ENCODE data around the gene TMEM54.

Gene TMEM54, protein sequence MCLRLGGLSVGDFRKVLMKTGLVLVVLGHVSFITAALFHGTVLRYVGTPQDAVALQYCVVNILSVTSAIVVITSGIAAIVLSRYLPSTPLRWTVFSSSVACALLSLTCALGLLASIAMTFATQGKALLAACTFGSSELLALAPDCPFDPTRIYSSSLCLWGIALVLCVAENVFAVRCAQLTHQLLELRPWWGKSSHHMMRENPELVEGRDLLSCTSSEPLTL

DNA sequence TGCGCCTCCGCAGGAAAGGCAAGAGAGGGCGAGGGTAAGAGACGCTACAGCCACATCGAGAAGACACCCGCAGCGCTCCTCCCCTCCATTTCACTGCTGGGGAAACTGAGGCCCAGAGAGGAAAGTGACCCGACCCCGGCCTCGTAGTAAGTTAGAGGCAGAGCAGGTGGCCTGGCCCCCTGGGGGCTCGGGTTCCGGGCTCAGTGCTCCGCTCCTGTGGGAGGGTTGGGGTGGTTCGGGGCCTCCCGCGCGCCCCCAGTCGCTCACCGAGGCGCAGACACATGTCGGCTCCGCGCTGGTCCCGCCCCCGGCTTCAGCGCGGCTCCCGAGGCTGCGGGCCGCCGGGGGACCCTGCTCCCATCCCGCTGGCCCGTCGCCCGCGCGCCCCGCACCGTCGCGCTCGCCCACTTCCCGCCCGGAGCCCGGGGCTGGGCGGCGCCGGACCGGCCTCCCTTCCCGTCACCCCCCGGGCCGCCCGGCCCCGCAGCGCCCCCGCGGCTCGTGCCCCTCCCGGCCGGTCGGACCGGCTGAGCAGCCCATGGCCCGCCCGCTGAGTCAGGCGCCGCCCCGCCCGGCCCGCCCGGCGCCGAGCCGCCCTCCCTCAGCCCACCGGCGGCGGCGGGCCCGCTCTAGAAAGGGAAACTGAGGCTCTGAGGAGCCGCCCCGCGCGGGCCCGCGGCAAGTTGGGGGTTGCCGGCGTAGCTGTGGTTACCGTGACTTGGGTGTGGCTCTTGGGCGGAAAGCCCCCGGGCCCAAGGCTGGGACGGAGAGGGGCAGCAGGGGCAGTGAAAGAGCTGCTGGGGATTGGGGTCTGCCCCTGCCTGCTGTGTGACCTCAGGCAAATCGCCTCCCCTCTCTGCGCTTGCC is at the start of gene TMEM54:
TSS of gene TMEM54 (minus strand) at position 434 of the 867 bp plus-strand sequence. CDS start at position 283, 151 bp downstream.
- DNase-seq (ENCODE audit: low read depth in 1 of 2, low spot score in 1 of 2), result no peak

DNA sequence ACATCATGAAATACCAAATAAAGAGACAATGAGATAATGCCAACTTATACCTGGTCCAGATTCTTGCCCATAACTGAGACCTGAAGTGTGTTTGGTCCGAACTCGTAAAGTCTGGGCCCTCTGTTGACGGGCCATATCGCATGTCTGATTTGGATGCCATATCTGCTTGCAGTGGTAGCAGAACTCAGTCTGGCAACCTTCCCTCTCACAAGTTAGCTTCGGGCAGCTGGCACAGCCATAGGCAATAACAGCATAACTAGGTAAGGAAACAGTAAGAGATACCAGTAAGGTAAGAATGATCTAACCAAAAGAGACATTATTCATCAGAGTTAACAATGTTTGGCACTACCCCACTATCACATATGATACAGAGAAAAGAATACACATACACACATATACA is 48.3 kb upstream of the TMEM54 start:
- no peak for DNase-seq (ENCODE audit: low read depth in 1 of 2, low spot score in 1 of 2)

DNA sequence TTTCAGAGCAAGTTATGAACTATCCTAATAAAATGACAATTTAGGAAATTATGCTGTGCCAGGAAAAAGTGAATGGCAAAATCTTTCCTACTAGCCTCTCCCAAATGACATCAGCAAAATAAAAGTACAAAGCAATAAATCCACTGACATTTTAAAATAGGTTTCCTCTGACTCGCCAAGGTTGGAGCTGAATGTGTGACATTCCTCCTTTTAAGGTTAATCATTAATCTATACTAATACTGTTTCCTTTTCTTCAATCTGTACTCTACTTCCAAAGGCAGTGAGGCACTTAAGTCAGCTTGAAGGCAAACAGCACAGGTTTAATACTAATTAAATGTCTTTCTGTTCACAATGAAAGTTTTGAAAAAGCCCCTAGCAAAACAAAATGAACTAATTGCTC is 47.7 kb upstream of the TMEM54 start:
- no peak for DNase-seq (ENCODE audit: low read depth in 1 of 2, low spot score in 1 of 2)

DNA sequence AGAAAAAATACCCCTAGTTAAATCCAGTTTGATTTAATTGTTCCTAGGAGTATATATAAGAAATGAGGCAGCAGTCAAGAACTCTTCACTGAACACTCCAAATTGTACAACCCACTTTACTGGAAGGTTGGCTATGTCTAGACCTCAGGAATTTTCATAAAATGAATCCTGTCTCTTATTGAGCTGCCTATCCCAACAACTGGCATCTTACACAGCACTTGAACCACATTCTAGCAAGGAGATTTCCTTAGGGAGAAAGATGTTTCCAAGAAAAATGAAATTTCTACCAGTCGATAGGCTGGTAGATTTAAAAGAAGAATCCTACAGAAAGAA is 47.2 kb upstream of the TMEM54 start:
- DNase-seq (ENCODE audit: low read depth in 1 of 2, low spot score in 1 of 2), result no peak

DNA sequence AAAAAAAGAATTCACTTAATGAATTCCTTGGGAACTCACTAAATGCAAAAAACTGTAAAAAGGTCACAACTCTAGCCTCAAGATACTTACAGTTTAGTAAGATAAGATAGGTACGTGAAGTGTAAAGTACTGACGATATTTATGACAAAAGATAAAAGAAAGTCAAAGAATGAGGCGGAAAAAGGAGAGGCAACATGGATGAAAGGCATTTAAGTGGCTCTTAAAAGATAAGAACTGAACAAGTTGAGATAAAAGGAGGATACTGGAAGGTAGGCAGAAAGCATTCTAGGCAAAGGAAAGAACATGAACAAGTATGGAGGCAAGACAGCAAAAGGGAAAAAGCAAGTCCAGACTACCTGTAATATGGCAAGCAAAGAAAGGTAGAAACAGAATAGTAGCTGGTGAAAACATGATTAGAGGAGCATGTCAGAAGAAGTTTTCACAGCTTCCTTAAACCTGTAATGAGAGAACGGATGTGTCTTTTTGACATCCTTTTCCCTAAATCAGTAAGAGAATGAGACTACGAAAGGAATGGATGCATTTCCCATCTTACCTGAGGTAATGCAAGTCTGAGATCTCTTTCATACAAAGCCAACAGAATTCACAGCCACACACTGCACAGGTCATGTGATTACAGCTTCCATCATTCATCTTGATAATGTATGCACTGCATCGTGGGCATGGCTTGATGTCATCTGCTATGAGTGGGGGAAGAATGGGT is 46.6 kb upstream of the TMEM54 start:
- DNase-seq (ENCODE audit: low read depth in 1 of 2, low spot score in 1 of 2), result no peak

DNA sequence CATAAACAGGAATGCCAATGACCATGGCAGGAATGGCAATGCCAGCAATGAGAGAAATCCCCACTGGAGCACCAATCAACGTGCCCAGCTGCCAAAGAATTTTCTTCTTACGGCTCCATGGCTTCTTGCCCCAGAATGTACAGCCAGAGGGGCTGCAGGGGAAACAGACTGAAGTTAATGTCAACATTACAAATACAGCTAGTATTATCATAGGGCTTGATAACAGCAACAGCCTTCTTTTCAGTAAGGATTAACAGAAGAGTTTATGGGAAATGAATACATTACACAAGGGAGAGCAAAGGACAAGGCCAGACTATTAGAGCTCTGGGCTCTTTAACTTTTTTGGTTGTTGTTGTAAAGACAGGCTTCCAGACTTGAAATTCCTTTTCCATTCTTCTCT is 45.2 kb upstream of the TMEM54 start:
- DNase-seq (ENCODE audit: low read depth in 1 of 2, low spot score in 1 of 2), result no peak

DNA sequence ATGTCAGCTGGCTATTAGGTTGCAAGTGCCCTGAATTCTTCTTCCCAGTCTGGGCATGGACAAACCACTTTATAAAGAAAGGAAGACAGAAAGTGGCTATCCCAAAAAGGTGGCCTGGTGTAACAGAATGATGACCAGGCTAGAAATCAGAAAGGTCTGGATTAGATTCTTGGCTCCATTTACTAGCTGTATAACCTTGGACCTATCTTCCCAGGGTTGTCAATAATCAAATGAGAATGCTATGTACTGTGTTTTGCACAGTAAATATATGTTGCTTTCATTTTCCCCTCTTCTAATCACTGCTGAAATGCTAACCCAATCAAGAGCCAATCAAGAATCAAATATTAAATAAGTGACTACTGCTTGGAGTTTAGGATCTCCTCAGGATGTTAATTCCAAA is 43.0 kb upstream of the TMEM54 start:
- no peak for DNase-seq (ENCODE audit: low read depth in 1 of 2, low spot score in 1 of 2)

DNA sequence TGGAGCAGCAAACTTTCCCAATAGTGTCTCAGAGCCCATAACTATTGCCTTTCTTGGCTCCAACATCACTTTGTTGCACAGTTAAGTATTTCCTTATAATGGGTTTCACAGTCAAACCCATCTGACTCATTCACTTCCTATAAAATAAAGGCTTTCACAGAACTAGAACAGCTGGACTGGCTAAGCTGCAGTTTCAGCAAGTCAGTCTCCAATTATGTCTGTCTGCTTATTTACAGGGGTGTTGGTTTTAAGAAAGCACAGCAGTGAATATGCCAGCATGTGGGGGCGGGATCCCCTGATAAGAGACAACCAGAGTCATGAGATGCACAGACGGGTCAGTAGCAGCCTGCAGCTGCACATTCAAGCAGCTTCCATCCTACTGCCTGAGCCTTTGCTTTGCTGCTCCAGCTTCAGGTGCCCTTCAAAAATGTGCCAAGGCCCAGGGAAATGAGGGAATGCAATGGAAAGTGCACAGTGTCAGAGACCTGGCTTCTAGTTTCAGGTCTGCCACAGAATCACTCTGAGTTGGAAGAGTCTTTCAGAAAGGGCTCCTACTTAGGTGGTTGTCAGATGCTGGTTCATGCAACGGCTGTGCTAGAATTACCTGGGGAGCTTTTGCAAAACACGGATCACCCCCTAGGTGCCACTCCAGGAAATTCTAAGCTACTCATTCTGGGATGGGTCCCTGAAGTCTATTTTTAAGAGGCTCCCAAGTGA is 38.6 kb upstream of the TMEM54 start:
- no peak for DNase-seq (ENCODE audit: low read depth in 1 of 2, low spot score in 1 of 2)

DNA sequence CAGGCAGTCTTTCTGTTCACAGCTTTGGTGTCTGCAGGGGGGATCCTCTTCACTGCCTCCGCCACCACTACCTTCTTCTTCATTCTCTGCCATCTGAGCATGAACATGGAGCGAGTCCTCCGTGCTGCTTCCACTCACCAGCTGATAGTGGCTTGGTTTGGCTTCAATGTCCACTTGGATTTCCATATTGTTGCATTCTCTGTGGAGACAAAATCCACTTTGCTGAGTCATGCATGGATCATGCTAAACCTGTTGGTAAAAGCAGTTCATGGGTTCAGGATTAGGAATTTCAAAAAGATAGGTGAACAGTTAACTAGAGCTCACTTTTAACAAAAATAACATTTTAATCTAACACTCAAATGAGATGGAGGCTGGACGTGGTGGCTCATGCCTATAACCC is 35.9 kb upstream of the TMEM54 start:
- DNase-seq (ENCODE audit: low read depth in 1 of 2, low spot score in 1 of 2), result no peak

DNA sequence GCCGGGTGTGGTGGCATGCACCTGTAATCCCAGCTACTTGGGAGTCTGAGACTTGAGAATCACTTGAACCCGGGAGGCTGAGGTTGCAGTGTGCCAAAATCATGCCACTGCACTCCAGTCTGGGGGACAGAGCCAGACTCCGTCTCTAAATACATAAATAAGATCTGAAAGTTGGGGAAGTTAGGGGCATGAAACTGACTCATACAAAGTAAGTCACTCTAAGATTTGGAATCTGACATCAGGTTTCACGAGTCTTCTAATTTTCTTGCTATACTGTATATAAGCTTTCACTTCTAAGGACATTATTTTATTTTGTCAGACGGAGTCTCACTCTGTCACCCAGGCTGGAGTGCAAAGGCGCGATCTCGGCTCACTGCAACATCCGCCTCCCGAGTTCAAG is 33.3 kb upstream of the TMEM54 start:
- no peak for DNase-seq (ENCODE audit: low read depth in 1 of 2, low spot score in 1 of 2)

DNA sequence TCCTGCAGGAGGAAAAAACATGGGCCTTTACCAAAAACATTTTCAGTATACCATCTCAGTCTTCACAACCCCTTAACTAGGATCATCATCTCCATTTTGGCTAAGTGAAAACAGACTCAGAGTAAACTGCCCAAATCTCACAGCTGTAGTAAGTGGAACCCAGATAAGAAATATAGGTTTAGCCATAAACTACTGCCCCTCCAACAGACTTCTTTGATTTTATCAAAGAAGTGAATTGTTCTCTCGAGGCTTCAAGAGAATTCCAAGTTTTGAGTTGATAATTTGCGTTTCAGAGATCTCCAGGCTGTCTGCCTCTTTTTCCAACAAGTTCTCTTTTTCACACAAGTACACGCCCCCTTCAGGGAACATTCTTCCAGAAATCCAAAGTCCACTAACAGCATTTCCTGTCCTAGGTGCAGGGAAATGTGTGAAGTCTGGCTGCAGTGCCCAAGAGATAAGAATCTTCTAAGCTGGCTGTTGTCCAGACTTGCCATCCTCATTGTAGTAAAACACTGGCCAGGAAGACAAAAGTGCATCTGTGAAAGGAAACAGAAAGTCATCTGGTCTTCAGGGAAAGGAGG is 32.6 kb upstream of the TMEM54 start:
- no peak for DNase-seq (ENCODE audit: low read depth in 1 of 2, low spot score in 1 of 2)

DNA sequence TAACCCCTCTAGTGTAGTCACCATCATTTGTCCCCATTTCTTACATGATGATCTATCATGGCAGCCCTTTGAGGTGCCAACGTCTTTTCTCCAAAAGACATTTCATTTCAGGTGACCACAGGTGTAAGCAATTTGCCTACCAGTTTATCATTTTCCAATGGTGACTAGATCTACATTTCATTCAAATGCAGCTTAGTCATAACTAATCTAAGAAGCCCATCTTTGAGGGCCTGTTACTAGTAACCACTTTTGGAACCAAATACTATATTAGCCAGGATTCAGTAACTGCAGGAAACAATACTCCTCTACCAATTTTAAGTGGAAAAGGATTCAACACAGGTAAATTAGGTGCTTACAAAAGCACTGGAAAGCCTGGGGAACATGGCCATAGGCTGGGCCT is 30.6 kb upstream of the TMEM54 start:
- DNase-seq (ENCODE audit: low read depth in 1 of 2, low spot score in 1 of 2), result no peak

DNA sequence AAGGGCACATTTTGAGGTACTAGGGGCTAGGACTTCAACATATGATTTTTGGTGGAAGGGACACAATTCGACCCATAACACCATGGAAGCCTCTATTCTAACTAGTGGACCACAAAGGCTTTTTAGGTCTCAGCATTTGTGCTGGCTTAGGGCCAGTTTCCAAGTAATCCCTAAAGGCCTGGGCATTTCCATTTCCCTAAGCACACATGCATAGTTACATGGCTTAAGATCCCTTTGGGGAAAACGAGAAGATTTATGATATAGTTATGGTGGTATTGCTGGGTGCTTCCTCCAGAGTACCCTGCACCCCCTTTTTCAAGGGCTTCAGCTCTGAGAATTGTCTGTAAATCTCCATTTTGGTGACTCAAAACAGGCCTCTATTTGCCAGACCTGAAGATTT is 28.2 kb upstream of the TMEM54 start:
- no peak for DNase-seq (ENCODE audit: low read depth in 1 of 2, low spot score in 1 of 2)

DNA sequence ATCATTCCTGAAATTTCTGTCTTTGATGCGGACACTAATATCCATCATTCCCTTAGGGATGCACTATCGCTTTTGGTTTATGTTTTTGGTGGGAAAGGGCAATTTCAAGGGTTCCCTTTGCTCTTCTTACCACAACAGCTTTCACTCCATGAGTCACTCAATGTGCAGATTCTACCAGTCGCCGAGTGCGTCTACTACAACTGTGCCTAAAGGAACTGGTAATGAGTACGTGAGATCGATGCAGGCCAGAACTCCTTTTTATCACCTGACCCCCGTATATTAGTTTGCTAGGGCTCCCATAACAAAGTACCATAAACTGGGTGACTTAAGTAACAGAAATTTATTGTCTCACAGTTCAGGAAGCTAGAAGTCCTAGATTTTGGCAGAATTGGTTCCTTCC is 27.5 kb upstream of the TMEM54 start:
- no peak for DNase-seq (ENCODE audit: low read depth in 1 of 2, low spot score in 1 of 2)

DNA sequence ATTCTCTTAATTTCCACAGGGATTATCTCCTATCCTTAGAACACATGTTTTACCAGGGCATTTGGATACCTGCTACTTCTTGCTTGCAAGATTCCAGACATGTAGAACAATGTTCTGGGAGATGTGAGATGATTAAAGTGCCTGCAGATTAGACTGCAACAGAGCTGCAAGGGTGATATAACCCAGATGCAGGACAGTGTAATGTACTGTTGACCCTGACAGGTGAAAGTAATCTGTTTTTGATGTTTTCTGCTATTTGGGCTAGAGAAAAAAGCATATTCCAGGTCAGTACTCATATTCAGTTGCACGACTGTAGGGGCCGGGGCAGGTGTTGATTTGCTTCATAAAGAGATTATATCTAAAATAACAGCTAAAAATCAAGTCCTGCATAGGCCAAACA is 27.1 kb upstream of the TMEM54 start:
- DNase-seq (ENCODE audit: low read depth in 1 of 2, low spot score in 1 of 2), result no peak

DNA sequence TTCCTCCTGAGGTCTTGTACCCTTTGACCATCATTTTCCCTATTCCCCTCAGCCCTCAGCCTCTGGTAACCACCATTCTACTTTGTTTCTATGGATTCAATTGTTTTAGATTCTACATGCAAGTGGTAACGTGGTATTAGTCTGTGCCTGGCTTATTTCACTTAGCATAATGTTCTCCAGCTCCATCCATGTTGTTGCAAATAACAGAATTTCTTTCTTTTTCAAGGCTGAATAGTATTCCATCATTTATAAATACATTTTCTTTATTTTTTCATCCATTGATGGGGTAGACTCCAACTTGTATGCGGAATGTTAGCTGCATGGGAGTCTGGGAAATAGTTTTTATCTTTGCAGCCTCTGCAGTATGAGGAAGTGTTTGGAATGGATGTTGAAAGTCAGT is 26.3 kb upstream of the TMEM54 start:
- DNase-seq (ENCODE audit: low read depth in 1 of 2, low spot score in 1 of 2), result no peak

DNA sequence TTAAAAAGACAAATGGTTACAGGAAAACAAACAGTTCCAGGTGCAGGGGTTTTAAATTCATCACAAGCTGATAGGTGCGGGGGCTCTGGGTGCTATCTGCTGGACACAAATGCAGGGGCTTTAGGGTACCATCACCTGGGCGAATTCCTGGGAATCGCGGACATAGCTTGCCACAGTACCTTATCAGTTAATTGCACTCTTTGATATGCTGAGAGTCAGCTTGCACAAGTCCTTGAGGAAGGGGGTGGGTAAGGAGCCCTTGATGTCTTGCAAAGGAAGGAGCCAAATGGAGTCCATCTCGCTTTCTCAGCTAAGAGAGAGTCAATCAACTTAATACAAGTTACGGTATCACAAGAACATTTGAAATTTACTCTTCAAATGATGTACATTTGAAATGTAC is 25.4 kb upstream of the TMEM54 start:
- no peak for DNase-seq (ENCODE audit: low read depth in 1 of 2, low spot score in 1 of 2)

DNA sequence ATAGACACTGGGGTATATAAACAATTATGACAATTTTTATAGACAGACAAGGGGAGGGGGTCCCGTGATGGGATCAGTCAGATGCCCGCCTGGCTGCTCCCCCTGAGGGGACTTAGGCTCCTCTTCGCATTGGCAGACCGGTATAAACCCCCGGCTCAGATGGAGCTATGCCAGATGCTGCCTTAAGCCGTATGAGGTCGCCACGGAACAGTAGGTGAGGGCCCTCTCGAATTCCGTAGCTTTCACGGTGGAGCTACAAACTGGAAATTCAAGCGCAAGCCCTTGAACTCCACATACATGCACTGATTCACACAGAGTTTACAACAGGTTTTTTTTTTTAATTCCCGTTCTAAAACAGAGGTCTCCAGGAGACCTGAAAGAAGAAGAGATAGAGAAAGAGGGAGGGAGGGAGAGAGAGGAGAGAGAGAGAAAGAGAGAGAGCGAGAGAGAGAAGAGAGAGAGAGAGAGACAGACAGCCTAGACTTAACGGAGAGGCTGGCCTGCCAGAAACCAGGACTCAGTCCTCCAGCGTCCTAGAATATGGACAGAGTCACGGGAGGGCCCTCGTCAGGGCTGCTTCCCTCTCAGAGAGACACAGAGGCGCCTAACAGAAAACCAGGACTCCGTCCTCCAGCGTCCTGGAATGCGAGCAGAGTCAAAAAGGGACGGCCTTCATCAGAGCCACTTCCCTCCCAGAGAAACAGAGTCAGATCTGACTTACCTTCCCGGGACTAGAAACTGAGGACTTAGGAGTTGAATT is 24.4 kb upstream of the TMEM54 start:
- DNase-seq (ENCODE audit: low read depth in 1 of 2, low spot score in 1 of 2), result no peak

DNA sequence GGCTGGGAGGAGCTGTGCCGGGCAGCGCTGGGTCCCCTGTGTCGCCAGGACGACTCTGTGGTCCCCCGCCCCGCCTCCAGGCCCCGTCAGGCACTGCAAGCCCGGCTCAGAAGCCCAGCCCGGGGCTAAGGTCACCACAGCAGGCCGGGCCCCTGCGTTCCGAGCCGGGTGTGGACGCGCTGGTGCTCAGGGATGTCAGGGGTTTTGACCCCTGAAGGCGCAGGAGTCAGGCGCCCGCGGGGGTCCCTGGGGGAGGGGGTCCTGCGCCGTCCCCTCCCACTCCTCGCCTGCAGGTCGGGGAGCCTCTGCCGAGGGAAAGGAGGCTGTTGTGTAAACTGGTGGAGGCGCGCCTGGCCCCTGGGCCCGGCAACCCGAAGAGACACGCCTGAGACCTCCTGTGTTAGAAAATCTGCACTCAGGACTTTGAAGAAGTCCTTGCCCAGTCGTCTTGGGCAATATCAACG is 23.7 kb upstream of the TMEM54 start:
- no peak for DNase-seq (ENCODE audit: low read depth in 1 of 2, low spot score in 1 of 2)

DNA sequence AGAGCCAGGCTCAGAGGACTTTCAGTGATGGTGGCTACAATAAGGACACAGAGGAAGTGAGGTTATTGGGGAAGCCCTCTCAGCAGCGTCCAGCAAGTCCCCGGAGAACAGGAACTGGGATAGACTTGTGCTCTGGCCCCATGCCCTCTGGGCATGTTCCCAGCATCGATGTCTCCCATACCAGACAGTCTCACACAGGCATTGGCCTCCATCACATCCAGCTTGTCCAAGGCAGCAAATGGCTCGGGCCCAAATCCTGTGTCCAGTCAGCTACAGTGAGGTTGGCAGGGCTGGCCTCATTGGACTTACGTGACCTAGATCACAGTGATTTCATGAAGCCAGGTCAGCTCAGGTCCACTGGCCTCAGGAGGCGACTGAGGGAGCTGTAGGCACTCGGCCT is 19.6 kb upstream of the TMEM54 start:
- no peak for DNase-seq (ENCODE audit: low read depth in 1 of 2, low spot score in 1 of 2)

Data from stimulated activated CD4-positive, alpha-beta T cell treated with anti-CD3 and anti-CD28 coated beads, Interleukin-15, amount 100 ng/mL, for 1 hour (primary cell).